Activated naive CD8-positive, alpha-beta T cell treated with anti-CD3 and anti-CD28 coated beads, Interleukin-2, amount 10 ng/mL, durations not matched to agents 7 days and 5 days (primary cell): ENCODE measurements around the gene ARSD. TPM values are rescaled to one million over a fixed set of nuclear protein-coding genes. Genes with fewer than 3 reads are reported as not detected.
"Not testable (repeated sequence)": the region's sequence is repeated elsewhere in the genome, so short reads cannot be mapped to it uniquely, and the experiment has no call there.

Source experiments
- ATAC-seq: fragments of 150-1000 bp; cut with Tn5 transposase; one replicate; pipeline ENCODE4 v1.10.0; 2021; ENCODE audit warnings: low read depth, moderate library complexity
- POLR2A ChIA-PET: fragments of 350-600 bp; sonication (Branson Sonifier 250); formaldehyde crosslinking; loops from one replicate; lab custom pipeline; 2021; ENCODE audit warnings: antibody characterized with exemption; lab: Charles Lee
- DNase-seq: peaks from one replicate; pipeline ENCODE4 v3.0.0; 2021
- H3K27ac Mint-ChIP-seq: one replicate; pipeline ENCODE4 v1.8.0; 2022; ENCODE audit warnings: mild to moderate bottlenecking, mixed read lengths
- H3K27me3 Mint-ChIP-seq: one replicate; pipeline ENCODE4 v1.8.0; 2022; ENCODE audit warnings: mild to moderate bottlenecking, moderate library complexity, mixed read lengths
- H3K36me3 Mint-ChIP-seq: one replicate; pipeline ENCODE4 v1.8.0; 2021; ENCODE audit warnings: mild to moderate bottlenecking, mixed read lengths
- H3K4me1 Mint-ChIP-seq: one replicate; pipeline ENCODE4 v1.8.0; 2021; ENCODE audit warnings: mixed read lengths
- H3K4me3 Mint-ChIP-seq: one replicate; pipeline ENCODE4 v1.8.0; 2022; ENCODE audit warnings: mild to moderate bottlenecking, moderate library complexity, mixed read lengths
- H3K9me3 Mint-ChIP-seq: one replicate; pipeline ENCODE4 v1.8.0; 2021; ENCODE audit warnings: mixed read lengths
- total RNA-seq, 2 experiments: library from RNA; stranded (reverse); gene quantifications; one replicate each; pipeline ENCODE4 v1.2.3, GENCODE V29; 2021

ARSD gene
- total RNA-seq, 2 experiments from 2014 or later = 3.6 to 4.2 TPM

- Mint-ChIP-seq H3K9me3 (no peaks in the 10 kb centered on the region), H3K4me1 (no peaks in the 10 kb centered on the region), H3K36me3 (no peaks in the 10 kb centered on the region), H3K4me3 (no peak overlapping the region), H3K27ac (no peak overlapping the region), H3K27me3 (no peaks in the 10 kb centered on the region)
- ATAC-seq = no peak
- DNase-seq = no peak
- POLR2A ChIA-PET = no interaction called here
Measured at GRCh38 chrX:2960861-2961515, 31.8 kb upstream of the ARSD start.

DNA sequence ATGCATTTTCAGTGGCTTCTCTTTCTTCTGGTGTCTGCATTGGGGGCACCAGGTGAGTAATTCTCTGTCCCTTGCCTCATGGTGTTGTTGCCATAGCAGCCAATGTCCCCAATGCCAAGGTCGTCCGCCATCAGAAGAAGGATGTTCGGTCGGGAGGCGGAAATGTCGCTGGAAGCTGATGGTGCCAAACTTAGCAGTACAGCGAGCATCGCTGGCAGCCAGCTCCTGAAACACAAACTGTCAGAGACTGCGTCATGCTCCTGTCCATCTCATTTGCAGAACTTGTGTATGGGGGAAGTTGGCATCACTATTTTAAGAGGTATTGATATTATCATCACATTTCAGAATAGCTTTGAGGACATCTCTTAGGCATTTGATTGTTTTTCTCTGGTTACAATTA lies 29.1 kb upstream of the ARSD start:
- no peak overlapping the region for H3K27ac Mint-ChIP-seq
- no peaks in the 10 kb centered on the region for H3K36me3 Mint-ChIP-seq
- no peaks in the 10 kb centered on the region for H3K9me3 Mint-ChIP-seq
- DNase-seq = no peak
- POLR2A ChIA-PET = no interaction called here
- no peak for ATAC-seq
- H3K4me1 Mint-ChIP-seq = no peaks in the 10 kb centered on the region
- no peak overlapping the region for H3K4me3 Mint-ChIP-seq
- no peaks in the 10 kb centered on the region for H3K27me3 Mint-ChIP-seq

- no peaks in the 10 kb centered on the region for H3K4me1 Mint-ChIP-seq
- H3K9me3 Mint-ChIP-seq = no peaks in the 10 kb centered on the region
- H3K27me3 Mint-ChIP-seq = no peaks in the 10 kb centered on the region
- no peak overlapping the region for H3K4me3 Mint-ChIP-seq
- no peak for DNase-seq
- H3K36me3 Mint-ChIP-seq = no peaks in the 10 kb centered on the region
- POLR2A ChIA-PET = no interaction called here
- no peak for ATAC-seq
- no peak overlapping the region for H3K27ac Mint-ChIP-seq
Measured at GRCh38 chrX:2955838-2956237, 26.7 kb upstream of the ARSD start.

DNA sequence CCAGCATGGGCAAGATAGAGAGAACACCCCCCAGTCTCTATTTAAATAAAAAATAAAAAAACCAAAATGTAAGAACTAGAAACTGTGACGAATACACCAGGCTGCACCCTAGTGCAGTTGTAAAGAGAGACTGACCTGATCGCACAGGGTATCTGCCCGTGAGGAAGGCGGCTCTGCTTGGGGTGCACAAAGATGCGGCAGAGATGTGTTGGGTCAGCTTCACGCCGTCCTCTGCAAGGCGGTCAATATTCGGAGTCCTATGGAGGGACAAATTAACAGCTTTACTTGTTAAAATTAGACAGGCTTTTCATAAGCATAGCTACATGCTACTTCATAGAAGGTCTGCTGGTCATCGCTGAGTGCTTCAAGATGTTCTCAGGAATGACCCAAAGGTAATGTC lies 26.1 kb upstream of the ARSD start:
- H3K4me1 Mint-ChIP-seq = no peaks in the 10 kb centered on the region
- no peak overlapping the region for H3K4me3 Mint-ChIP-seq
- no peaks in the 10 kb centered on the region for H3K36me3 Mint-ChIP-seq
- H3K27me3 Mint-ChIP-seq = no peaks in the 10 kb centered on the region
- H3K9me3 Mint-ChIP-seq = no peaks in the 10 kb centered on the region
- H3K27ac Mint-ChIP-seq = no peak overlapping the region
- DNase-seq (no peak), ATAC-seq (no peak)
- POLR2A ChIA-PET = no interaction called here

DNA sequence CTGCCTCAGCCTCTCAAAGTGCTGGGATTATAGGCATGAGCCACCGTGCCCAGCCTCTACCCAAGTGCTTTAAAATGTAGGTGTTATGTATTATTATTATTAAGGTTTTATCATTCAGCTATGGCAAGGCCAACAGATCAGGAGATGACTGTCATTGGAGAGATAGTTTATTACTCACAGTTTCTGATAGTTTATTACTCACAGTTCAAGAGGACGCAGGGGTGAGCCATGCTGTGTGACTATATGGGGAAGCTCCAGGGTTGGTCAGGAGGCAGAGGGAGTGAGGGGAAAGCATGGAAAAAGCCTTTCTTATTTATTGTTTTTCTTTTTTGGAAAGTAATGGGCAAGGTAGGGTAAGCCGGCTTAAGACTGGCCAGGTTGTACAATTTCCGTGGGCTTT lies 25.4 kb upstream of the ARSD start:
- Mint-ChIP-seq H3K9me3 (no peaks in the 10 kb centered on the region), H3K4me1 (no peaks in the 10 kb centered on the region), H3K36me3 (no peaks in the 10 kb centered on the region), H3K27me3 (no peaks in the 10 kb centered on the region), H3K4me3 (no peak overlapping the region), H3K27ac (no peak overlapping the region)
- ATAC-seq (no peak), DNase-seq (no peak)
- POLR2A ChIA-PET = no interaction called here

- H3K4me1 Mint-ChIP-seq, DNase-seq, POLR2A ChIA-PET, H3K27ac Mint-ChIP-seq, H3K9me3 Mint-ChIP-seq, ATAC-seq, H3K27me3 Mint-ChIP-seq, H3K36me3 Mint-ChIP-seq, H3K4me3 Mint-ChIP-seq: not testable (repeated sequence)
Measured at GRCh38 chrX:2937942-2938341, 8.8 kb upstream of the ARSD start.

DNA sequence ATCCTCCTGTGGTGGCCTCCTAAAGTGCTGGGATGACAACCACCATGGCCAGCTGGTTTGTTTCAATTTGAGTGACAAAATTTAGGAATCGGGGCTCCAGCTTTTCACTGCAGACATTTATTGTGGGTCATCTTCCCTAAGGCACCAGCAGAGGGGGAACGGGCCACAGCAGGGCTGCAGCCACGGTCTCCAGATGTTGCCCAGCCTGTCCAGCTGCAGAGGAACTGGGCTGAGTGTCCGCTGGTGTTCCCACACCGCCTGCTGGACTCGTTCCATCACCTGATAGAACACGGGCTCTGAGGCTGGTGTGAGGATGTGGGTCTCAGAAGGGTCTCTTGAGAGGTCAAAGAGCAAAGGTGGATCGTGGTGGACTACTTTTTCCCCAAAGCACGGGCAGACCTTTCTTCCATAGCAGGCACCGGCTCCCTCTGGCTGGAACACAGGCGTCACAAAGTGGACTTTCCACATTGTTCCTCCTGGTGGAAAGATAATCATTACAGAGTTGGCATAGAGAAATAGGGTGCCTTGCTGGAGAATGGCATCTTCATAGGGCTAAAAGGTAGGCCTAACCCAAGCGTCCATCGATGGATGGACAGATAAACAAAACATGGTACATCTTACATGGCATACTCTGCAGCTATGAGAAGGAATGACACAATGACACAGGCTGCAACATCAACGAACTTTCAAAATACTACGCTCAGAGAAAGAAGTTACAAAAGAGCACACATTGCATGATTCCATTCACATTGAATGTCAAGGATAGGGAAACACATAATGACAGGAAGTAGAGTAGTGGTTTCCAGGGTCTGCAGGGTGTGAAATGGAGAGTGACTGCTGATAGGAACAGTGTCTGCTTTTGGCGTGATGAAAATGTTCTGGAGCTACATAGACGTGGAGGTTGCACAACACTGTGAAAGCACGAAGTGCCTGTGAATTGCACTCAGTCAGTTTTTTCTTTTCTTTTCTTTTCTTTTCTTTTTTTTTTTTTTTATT lies 5.9 kb upstream of the ARSD start:
- ATAC-seq (no peak), DNase-seq (no peak)
- Mint-ChIP-seq H3K27me3 (peaks cover 4% of the 10 kb centered on the region), H3K36me3 (no peaks in the 10 kb centered on the region), H3K4me3 (no peak overlapping the region), H3K9me3 (no peaks in the 10 kb centered on the region), H3K27ac (no peak overlapping the region), H3K4me1 (no peaks in the 10 kb centered on the region)
- POLR2A ChIA-PET = no interaction called here

DNA sequence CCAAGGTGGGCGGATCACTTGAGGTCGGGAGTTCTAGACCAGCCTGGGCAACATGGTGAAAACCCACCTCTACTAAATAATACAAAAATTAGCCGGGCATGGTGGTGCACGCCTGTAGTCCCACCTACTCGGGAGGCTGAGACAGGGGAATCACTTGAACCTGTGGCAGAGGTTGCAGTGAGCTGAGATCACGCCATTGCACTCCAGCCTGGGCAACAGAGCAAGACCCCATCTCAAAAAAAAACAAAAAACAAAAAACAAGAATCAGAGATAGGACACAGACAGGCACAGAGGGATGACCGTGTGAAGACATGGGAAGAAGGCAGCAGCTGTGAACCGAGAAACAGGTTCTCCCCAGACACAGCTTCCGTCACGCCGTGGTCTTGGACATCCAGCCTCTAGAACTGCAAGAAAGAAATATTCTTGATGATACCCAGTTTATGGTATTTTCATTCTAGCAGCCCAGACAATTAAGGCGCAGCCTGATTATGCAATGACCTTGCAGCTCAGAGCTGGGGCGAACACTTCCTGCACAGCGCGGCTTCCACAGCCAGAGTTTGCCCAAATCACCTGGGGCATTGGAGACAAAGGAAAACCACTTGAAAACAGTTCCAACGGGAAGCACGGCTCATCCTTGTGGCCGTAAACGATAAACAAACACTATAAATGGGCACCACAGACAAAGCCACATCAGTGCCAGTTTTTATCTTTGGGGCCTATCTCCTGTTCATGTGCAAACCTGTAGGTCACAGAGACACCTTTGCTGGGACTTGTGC lies 4.2 kb upstream of the ARSD start:
- Mint-ChIP-seq H3K4me3 (no peak overlapping the region), H3K36me3 (no peaks in the 10 kb centered on the region), H3K9me3 (no peaks in the 10 kb centered on the region), H3K27me3 (peaks cover 4% of the 10 kb centered on the region), H3K27ac (no peak overlapping the region), H3K4me1 (no peaks in the 10 kb centered on the region)
- ATAC-seq (no peak), DNase-seq (no peak)
- POLR2A ChIA-PET = no interaction called here

GRCh38 chrX:2931612-2932011 lies 2.5 kb upstream of the ARSD start:
- no peak overlapping the region for H3K4me3 Mint-ChIP-seq
- POLR2A ChIA-PET = no interaction called here
- ATAC-seq = no peak
- H3K4me1 Mint-ChIP-seq = no peaks in the 10 kb centered on the region
- H3K36me3 Mint-ChIP-seq = no peaks in the 10 kb centered on the region
- no peaks in the 10 kb centered on the region for H3K9me3 Mint-ChIP-seq
- DNase-seq = no peak
- no peak overlapping the region for H3K27ac Mint-ChIP-seq
- peaks cover 4% of the 10 kb centered on the region for H3K27me3 Mint-ChIP-seq

DNA sequence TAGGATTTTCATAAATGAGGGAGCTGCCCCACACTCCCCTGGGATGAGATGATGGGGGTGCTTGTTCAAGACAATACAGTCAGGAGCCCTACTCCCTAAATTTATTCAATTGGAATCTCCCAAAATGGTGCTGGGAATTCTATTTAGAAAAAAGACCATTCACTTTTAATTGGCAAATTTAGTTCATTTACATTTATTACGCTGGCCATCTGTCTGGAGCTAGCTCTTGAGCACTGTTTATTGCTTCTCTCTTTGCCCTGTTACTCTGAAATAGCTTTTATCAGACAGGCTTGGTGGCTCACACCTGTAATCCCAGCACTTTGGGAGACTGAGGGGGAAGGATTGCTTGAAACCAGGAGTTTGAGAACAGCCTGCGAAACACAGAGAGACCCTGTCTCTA lies 2.0 kb upstream of the ARSD start:
- Mint-ChIP-seq H3K27ac (no peak overlapping the region), H3K4me3 (no peak overlapping the region), H3K36me3 (no peaks in the 10 kb centered on the region), H3K4me1 (no peaks in the 10 kb centered on the region), H3K27me3 (peaks cover 4% of the 10 kb centered on the region), H3K9me3 (no peaks in the 10 kb centered on the region)
- DNase-seq = no peak
- POLR2A ChIA-PET = no interaction called here
- ATAC-seq = no peak

GRCh38 chrX:2928191-2928582 lies 952 bp downstream of the ARSD start:
- Mint-ChIP-seq H3K9me3 (no peaks in the 10 kb centered on the region), H3K27me3 (peaks cover 4% of the 10 kb centered on the region), H3K4me3 (peak overlapping the region; percentile 84), H3K36me3 (no peaks in the 10 kb centered on the region), H3K27ac (no peak overlapping the region), H3K4me1 (no peaks in the 10 kb centered on the region)
- POLR2A ChIA-PET = no interaction called here
- DNase-seq = peak; percentile 26
- ATAC-seq = no peak

DNA sequence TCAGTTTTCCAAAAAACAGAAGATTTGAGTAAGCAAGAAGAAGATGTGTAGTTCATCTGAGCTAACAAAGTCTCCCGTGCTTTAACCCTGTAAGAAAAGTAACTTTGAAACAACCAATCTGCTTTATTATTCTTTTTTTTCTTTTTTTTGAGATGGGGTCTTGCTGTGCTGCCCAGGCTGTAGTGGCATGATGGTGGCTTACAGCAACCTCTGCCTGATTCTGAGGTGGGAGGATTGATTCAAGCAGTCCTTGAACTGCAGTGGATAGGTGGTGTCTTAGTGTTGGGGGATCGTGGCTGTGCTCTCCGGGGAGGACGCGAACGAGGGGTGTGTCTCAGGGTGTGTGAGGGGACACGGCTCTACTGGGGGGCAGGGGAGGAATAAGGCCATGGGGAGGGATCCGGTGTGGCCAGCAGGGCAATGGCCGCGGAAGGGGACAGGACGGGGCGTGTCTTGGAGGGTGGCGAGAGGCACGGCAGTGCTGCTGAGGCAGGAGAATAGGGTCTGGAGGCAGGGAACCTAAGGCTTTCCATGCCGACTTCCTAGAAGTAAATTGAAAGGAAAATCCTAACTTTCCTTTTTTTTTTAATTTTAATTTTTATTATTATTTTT lies 2.4 kb downstream of the ARSD start:
- POLR2A ChIA-PET = no interaction called here
- Mint-ChIP-seq H3K4me3 (no peak overlapping the region), H3K9me3 (no peaks in the 10 kb centered on the region), H3K27ac (no peak overlapping the region), H3K27me3 (peaks cover 4% of the 10 kb centered on the region), H3K36me3 (no peaks in the 10 kb centered on the region), H3K4me1 (no peaks in the 10 kb centered on the region)
- ATAC-seq (no peak), DNase-seq (no peak)

- H3K4me3 Mint-ChIP-seq, ATAC-seq, H3K27ac Mint-ChIP-seq, H3K27me3 Mint-ChIP-seq, H3K4me1 Mint-ChIP-seq, POLR2A ChIA-PET, DNase-seq, H3K9me3 Mint-ChIP-seq, H3K36me3 Mint-ChIP-seq: not testable (repeated sequence)
Measured at GRCh38 chrX:2926255-2926654, 2.9 kb downstream of the ARSD start.
